Amygdala (tissue), 56 donors: ENCODE measurements around the gene ACRBP.
A peak's percentile ranks its signal among the peaks of the same experiment; 100 is the strongest.

Source experiments
- DNase-seq, 56 donors: peaks; one replicate each; lab custom pipeline; 2025; lab: John Stamatoyannopoulos, UW

Gene ACRBP

GRCh38 chr12:6647083-6647604, at the start of gene ACRBP:
Gene ACRBP (minus strand): TSS chr12:6647432. CDS start chr12:6647366, 66 bp downstream.
- DNase-seq: peak in 37 of 56 donors; percentile 18 to 79 (median 44)

- DNase-seq: no peak
Measured at GRCh38 chr12:6695313-6696045, 48.2 kb upstream of the ACRBP start.

- DNase-seq: no peak
Measured at GRCh38 chr12:6694701-6695100, 47.5 kb upstream of the ACRBP start.

- DNase-seq: no peak
Measured at GRCh38 chr12:6693832-6694355, 46.7 kb upstream of the ACRBP start.

GRCh38 chr12:6692888-6693287, 45.7 kb upstream of the ACRBP start:
- no peak for DNase-seq

- peak in 2 of 56 donors; percentile 11 to 20 for DNase-seq
Measured at GRCh38 chr12:6691473-6691872, 44.2 kb upstream of the ACRBP start.

- DNase-seq: peak; percentile 66 to 100 (median 98)
Measured at GRCh38 chr12:6688999-6689882, 42.0 kb upstream of the ACRBP start, which contains the start of gene ZNF384. Gene ZNF384 (minus strand): TSS chr12:6689375. CDS start chr12:6679520, 9,855 bp downstream.

GRCh38 chr12:6688543-6688998, 41.3 kb upstream of the ACRBP start:
- peak in 22 of 56 donors; percentile 38 to 93 (median 85) for DNase-seq

GRCh38 chr12:6685814-6686213, 38.6 kb upstream of the ACRBP start:
- DNase-seq: no peak

- DNase-seq: peak in 1 of 56 donors; percentile 17
Measured at GRCh38 chr12:6684609-6685008, 37.4 kb upstream of the ACRBP start.

- no peak for DNase-seq
Measured at GRCh38 chr12:6676962-6677361, 29.7 kb upstream of the ACRBP start.

GRCh38 chr12:6672143-6672542, 24.9 kb upstream of the ACRBP start:
- DNase-seq: no peak

- DNase-seq: no peak
Measured at GRCh38 chr12:6667559-6668210, 20.5 kb upstream of the ACRBP start.

GRCh38 chr12:6666211-6666610, 19.0 kb upstream of the ACRBP start:
- no peak for DNase-seq

GRCh38 chr12:6664902-6665301, 17.7 kb upstream of the ACRBP start:
- no peak for DNase-seq

- DNase-seq: peak; percentile 71 to 99 (median 96)
Measured at GRCh38 chr12:6662906-6663742, 15.9 kb upstream of the ACRBP start, which contains the start of gene ING4. Gene ING4 (minus strand): TSS chr12:6663119. CDS start chr12:6663101, 18 bp downstream.

GRCh38 chr12:6662602-6662905, 15.3 kb upstream of the ACRBP start:
- DNase-seq: no peak

GRCh38 chr12:6653987-6654386, 6.8 kb upstream of the ACRBP start:
- DNase-seq: no peak

GRCh38 chr12:6653342-6653741, 6.1 kb upstream of the ACRBP start:
- no peak for DNase-seq
